GM19468 (cell line): Measurements from ENCODE around the gene DENND11.

Experiments used
- ATAC-seq: cut with Tn5 transposase; IDR thresholded peaks from one replicate; pipeline ENCODE4 v1.9.1; 2021; ENCODE audit warnings: mild to moderate bottlenecking, moderate library complexity, moderate number of reproducible peaks; ENCODE audit not compliant: unreplicated experiment; ENCODE audit errors: extremely low read depth

The DENND11 gene

DNA sequence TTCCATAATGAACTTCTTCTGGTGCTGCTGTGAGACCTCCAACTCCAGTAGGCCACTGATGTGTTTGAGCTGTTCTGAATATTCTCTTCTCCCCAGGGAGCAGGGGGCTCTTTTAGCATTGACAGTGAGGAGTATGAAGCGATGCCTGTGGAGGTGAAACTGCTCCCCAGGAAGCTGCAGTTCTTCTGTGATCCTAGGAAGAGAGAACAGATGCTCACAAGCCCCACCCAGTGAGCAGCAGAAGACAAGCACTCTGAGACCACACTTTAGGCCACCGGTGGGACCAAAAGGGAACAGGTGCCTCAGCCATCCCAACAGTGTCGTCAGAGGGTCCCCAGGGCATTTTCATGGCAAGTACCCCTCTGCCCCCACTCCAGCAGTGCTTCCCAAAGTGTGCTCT, 49.3 kb downstream of the DENND11 start:
- no peak for ATAC-seq
